NCI-H82 (cell line): ENCODE results near the gene FAM107B.

Experiments
- DNase-seq: peaks from one replicate; lab custom pipeline; 2025; lab: John Stamatoyannopoulos, UW

FAM107B gene

GRCh38 chr10:14558025-14558424, 216.7 kb downstream of the FAM107B start:
- DNase-seq, result no peak

- DNase-seq, result no peak
These were observed 217.1 kb downstream of the FAM107B start for GRCh38 chr10:14557567-14557966.

- DNase-seq, result peak; percentile 7
These were observed 218.3 kb downstream of the FAM107B start for GRCh38 chr10:14556285-14556956.

- DNase-seq, result no peak
These were observed 218.9 kb downstream of the FAM107B start for GRCh38 chr10:14555807-14556206.

GRCh38 chr10:14554491-14555205, 220.0 kb downstream of the FAM107B start:
- no peak for DNase-seq

- DNase-seq, result no peak
These were observed 220.6 kb downstream of the FAM107B start for GRCh38 chr10:14554091-14554490.

GRCh38 chr10:14553448-14553847, 221.2 kb downstream of the FAM107B start:
- DNase-seq, result no peak

GRCh38 chr10:14552015-14552414, 222.7 kb downstream of the FAM107B start:
- no peak for DNase-seq

- DNase-seq, result no peak
These were observed 224.2 kb downstream of the FAM107B start for GRCh38 chr10:14550471-14550981.

GRCh38 chr10:14549496-14549895, 225.2 kb downstream of the FAM107B start:
- DNase-seq, result no peak

- no peak for DNase-seq
These were observed 225.7 kb downstream of the FAM107B start for GRCh38 chr10:14548970-14549369.

- no peak for DNase-seq
These were observed 226.2 kb downstream of the FAM107B start for GRCh38 chr10:14548474-14548873.

GRCh38 chr10:14547816-14548215, 226.9 kb downstream of the FAM107B start:
- DNase-seq, result peak; percentile 23

GRCh38 chr10:14545827-14546226, 228.9 kb downstream of the FAM107B start:
- no peak for DNase-seq

GRCh38 chr10:14543904-14544210, 230.8 kb downstream of the FAM107B start:
- no peak for DNase-seq

- no peak for DNase-seq
These were observed 231.4 kb downstream of the FAM107B start for GRCh38 chr10:14543046-14543903.

- DNase-seq, result no peak
These were observed 233.3 kb downstream of the FAM107B start for GRCh38 chr10:14541379-14541778.

GRCh38 chr10:14540611-14541010, 234.1 kb downstream of the FAM107B start:
- DNase-seq, result no peak

- DNase-seq, result no peak
These were observed 234.6 kb downstream of the FAM107B start for GRCh38 chr10:14540062-14540461.

GRCh38 chr10:14539176-14539575, 235.5 kb downstream of the FAM107B start:
- DNase-seq, result no peak

GRCh38 chr10:14536241-14537213, 238.2 kb downstream of the FAM107B start:
- peak; percentile 80 for DNase-seq
